Stomach (tissue), 9 donors: ENCODE data around the gene HAPSTR1. TPM values are rescaled to one million over a fixed set of nuclear protein-coding genes. Genes with fewer than 3 reads are reported as not detected.

Source experiments
- DNase-seq, 2 donors: peaks; one replicate each; pipeline versions ENCODE4 v3.0.0 to v3.0.0-alpha.2; 2013 to 2019
- H3K27ac ChIP-seq, 5 donors: fragments of 200-600 bp in 4 of 5; sonication (generic) in 4 of 5; one replicate each; pipeline ENCODE4 v1.5.1; 2013 to 2019; ENCODE audit warnings: mild to moderate bottlenecking in 1 of 5, moderate library complexity in 1 of 5
- H3K27me3 ChIP-seq, 3 donors: fragments of 200-600 bp; sonication (generic); one replicate each; pipeline ENCODE4 v1.5.1; 2017 to 2019; ENCODE audit warnings: mixed run types in 1 of 3
- H3K36me3 ChIP-seq, 4 donors: fragments of 200-600 bp; sonication (generic); 1 replicate in 3 of 4; 2 replicates in 1 of 4; pipeline ENCODE4 v1.5.1; 2016 to 2019
- H3K4me1 ChIP-seq, 4 donors: fragments of 200-600 bp; sonication (generic); one replicate each; pipeline ENCODE4 v1.5.1; 2016 to 2019
- H3K4me3 ChIP-seq, 4 donors: fragments of 200-600 bp; sonication (generic) in 3 of 4; one replicate each; pipeline ENCODE4 v1.5.1; 2016 to 2019; ENCODE audit warnings: mild to moderate bottlenecking in 1 of 4
- H3K9me3 ChIP-seq, 4 donors: fragments of 200-600 bp; sonication (generic); one replicate each; pipeline ENCODE4 v1.5.1; 2016 to 2019
- CTCF ChIP-seq, 7 experiments: fragments of 450-650 bp in 4 of 7; fragments of 200-600 bp in 3 of 7; sonication (generic) in 3 of 7; IDR thresholded peaks; one replicate each; pipeline ENCODE4 v1.5.1; 2016 to 2019; ENCODE audit warnings: antibody characterized with exemption in 7 of 7, control low read depth in 2 of 7, mild to moderate bottlenecking in 1 of 7
- EP300 ChIP-seq: sonication (generic); formaldehyde crosslinking; IDR thresholded peaks from one replicate; pipeline ENCODE4 v1.6.1; 2017; ENCODE audit warnings: antibody characterized with exemption
- POLR2A ChIP-seq, 4 donors: fragments of 450-650 bp; IDR thresholded peaks; one replicate each; pipeline ENCODE4 v1.6.1; 2016; ENCODE audit warnings: antibody characterized with exemption in 4 of 4, control low read depth in 2 of 4, mild to moderate bottlenecking in 1 of 4, moderate library complexity in 1 of 4
- POLR2AphosphoS5 ChIP-seq, 3 donors: sonication (generic); formaldehyde crosslinking; IDR thresholded peaks; one replicate each; pipeline ENCODE4 v1.6.1; 2016; ENCODE audit warnings: antibody characterized with exemption in 3 of 3
- WGBS, 5 donors: extraction: QIAGEN DNeasy Blood & Tissue Kit in 3 of 5; methylation state at CpG; one replicate each; pipeline versions ENCODE4 v1.1.5 to v1.1.7; 2013 to 2018; 5-methylcytosine and 5-hydroxymethylcytosine counted together
- intact Hi-C: fragments of 100-400 bp; cut with DNase I; formaldehyde crosslinking; loops from one replicate; pipeline ENCODE4 v1.15.1; 2023; ENCODE audit warnings: low total_unique reads
- polyA plus RNA-seq, 3 donors: library from polyadenylated mRNA; stranded (reverse); fragments of 200-250 nt; gene quantifications; one replicate each; pipeline ENCODE4 v1.2.3, GENCODE V29; 2013
- total RNA-seq, 5 donors: library from RNA; depleted of rRNA; stranded (reverse); fragments of >200 nt; gene quantifications; one replicate each; pipeline versions ENCODE4 v1.1.0 to v1.2.3, GENCODE V29; 2014 to 2016
- donor health status: healthy with polysubstance abuse.
- donor health status: Bipolar disorder and iron deficiency.
- donor health status: healthy.

Gene HAPSTR1
- total and polyA plus RNA-seq, 8 donors: 6.6 to 84.1 (median 37.4) TPM

GRCh38 chr16:9065077-9065476, 26.4 kb upstream of the HAPSTR1 start:
- peaks cover 0 to 8% (median 0%) of the 10 kb centered on the region in 4 donors for H3K4me1 ChIP-seq
- no peaks in the 10 kb centered on the region for H3K9me3 ChIP-seq
- TF ChIP-seq EP300 (no peak), POLR2A (IDR thresholded peaks at IDR 0.05) (no peak), POLR2AphosphoS5 (IDR thresholded peaks at IDR 0.05) (no peak), CTCF (IDR thresholded peaks at IDR 0.05) (no peak)
- WGBS, 5 donors: 83 to 94% (median 90%) methylated on average over 4 of the region's 4 CpGs
- no peak overlapping the region for H3K27ac ChIP-seq
- no peaks in the 10 kb centered on the region for H3K36me3 ChIP-seq
- DNase-seq: no peak
- H3K27me3 ChIP-seq: no peaks in the 10 kb centered on the region
- intact Hi-C loops: no loop called here
- no peak overlapping the region for H3K4me3 ChIP-seq

- no peaks in the 10 kb centered on the region for H3K4me1 ChIP-seq
- intact Hi-C loops: no loop called here
- no peaks in the 10 kb centered on the region for H3K9me3 ChIP-seq
- 90 to 100% (median 98%) methylated on average over 2 of the region's 2 CpGs for WGBS, 5 donors
- DNase-seq: no peak
- no peak for TF ChIP-seq POLR2AphosphoS5 (IDR thresholded peaks at IDR 0.05)
- TF ChIP-seq EP300: no peak
- TF ChIP-seq POLR2A (IDR thresholded peaks at IDR 0.05): no peak
- no peak for TF ChIP-seq CTCF (IDR thresholded peaks at IDR 0.05)
- H3K27me3 ChIP-seq: no peaks in the 10 kb centered on the region
- H3K36me3 ChIP-seq: no peaks in the 10 kb centered on the region
- no peak overlapping the region for H3K4me3 ChIP-seq
- no peak overlapping the region for H3K27ac ChIP-seq
Measured at GRCh38 chr16:9068886-9069285, 22.6 kb upstream of the HAPSTR1 start.

- WGBS, 5 donors: 50 to 60% (median 57%) methylated on average over 4 of the region's 4 CpGs
- Histone ChIP-seq H3K4me3 (no peak overlapping the region), H3K4me1 (no peaks in the 10 kb centered on the region), H3K27ac (no peak overlapping the region), H3K27me3 (no peaks in the 10 kb centered on the region), H3K36me3 (no peaks in the 10 kb centered on the region), H3K9me3 (no peaks in the 10 kb centered on the region)
- intact Hi-C loops: no loop called here
- no peak for DNase-seq
- no peak for TF ChIP-seq POLR2AphosphoS5 (IDR thresholded peaks at IDR 0.05)
Measured at GRCh38 chr16:9070254-9070653, 21.2 kb upstream of the HAPSTR1 start.

- Histone ChIP-seq H3K27me3 (no peaks in the 10 kb centered on the region), H3K36me3 (no peaks in the 10 kb centered on the region), H3K9me3 (no peaks in the 10 kb centered on the region), H3K4me3 (no peak overlapping the region), H3K27ac (no peak overlapping the region), H3K4me1 (no peaks in the 10 kb centered on the region)
- WGBS, 5 donors: 84 to 90% (median 87%) methylated on average over 9 of the region's 9 CpGs
- intact Hi-C loops: no loop called here
- no peak for TF ChIP-seq POLR2A (IDR thresholded peaks at IDR 0.05)
- no peak for TF ChIP-seq CTCF (IDR thresholded peaks at IDR 0.05)
- no peak for TF ChIP-seq EP300
- TF ChIP-seq POLR2AphosphoS5 (IDR thresholded peaks at IDR 0.05): no peak
- DNase-seq: no peak
Measured at GRCh38 chr16:9071377-9071776, 20.1 kb upstream of the HAPSTR1 start.

- WGBS, 5 donors: 48 to 52% (median 51%) methylated on average over 6 of the region's 6 CpGs
- no peaks in the 10 kb centered on the region for H3K27me3 ChIP-seq
Measured at GRCh38 chr16:9072806-9073341, 18.6 kb upstream of the HAPSTR1 start.

More at GRCh38 chr16:9072806-9073341, 18.6 kb upstream of the HAPSTR1 start:
- no peak for TF ChIP-seq EP300
- TF ChIP-seq POLR2A (IDR thresholded peaks at IDR 0.05): no peak
- no peak for TF ChIP-seq POLR2AphosphoS5 (IDR thresholded peaks at IDR 0.05)
- no peaks in the 10 kb centered on the region for H3K4me1 ChIP-seq
- DNase-seq: no peak
- H3K36me3 ChIP-seq: no peaks in the 10 kb centered on the region
- H3K9me3 ChIP-seq: no peaks in the 10 kb centered on the region
- intact Hi-C loops: no loop called here
- no peak overlapping the region for H3K4me3 ChIP-seq
- peak overlapping the region in 1 of 5 donors; percentile 4 for H3K27ac ChIP-seq
